Lower lobe of right lung (tissue), 2 donors: ENCODE data around the gene BCL3. TPM values are rescaled to one million over a fixed set of nuclear protein-coding genes. Genes with fewer than 3 reads are reported as not detected.

Experiments used
- ATAC-seq, 2 donors: fragments of 200-7000 bp; cut with Tn5 transposase; one replicate each; pipeline ENCODE4 v1.9.1; 2020 to 2022; ENCODE audit warnings: mild to moderate bottlenecking in 2 of 2, moderate library complexity in 2 of 2
- DNase-seq: peaks from one replicate; pipeline ENCODE4 v3.0.0-alpha.2; 2020
- H3K27ac ChIP-seq: fragments of 200-600 bp; one replicate; pipeline ENCODE4 v1.8.0; 2022
- H3K27me3 ChIP-seq: fragments of 200-600 bp; one replicate; pipeline ENCODE4 v1.8.0; 2022; ENCODE audit warnings: low read depth
- H3K36me3 ChIP-seq: fragments of 200-600 bp; one replicate; pipeline ENCODE4 v1.8.0; 2022; ENCODE audit warnings: mild to moderate bottlenecking
- H3K4me1 ChIP-seq: fragments of 200-600 bp; one replicate; pipeline ENCODE4 v1.8.0; 2022
- H3K4me3 ChIP-seq: fragments of 200-600 bp; one replicate; pipeline ENCODE4 v1.8.0; 2022; ENCODE audit warnings: mild to moderate bottlenecking
- H3K9me3 ChIP-seq: fragments of 200-600 bp; one replicate; pipeline ENCODE4 v1.8.0; 2022
- intact Hi-C: fragments of 100-400 bp; cut with DNase I; formaldehyde crosslinking; loops from one replicate; pipeline ENCODE4 v1.11.0; 2022
- total RNA-seq: library from RNA; stranded (reverse); fragmentation: NEBNext Ultra II Directional; extraction: Animal tissue kit (Norgen Biotek cat#: 25700); gene quantifications from one replicate; pipeline ENCODE4 v1.2.1, GENCODE V29; 2021
- TF ChIP-seq, protein P1 (sequence below): fragments of 200-600 bp; IDR thresholded peaks from one replicate; pipeline ENCODE4 v1.8.0; 2022; ENCODE audit warnings: antibody characterized with exemption, mild to moderate bottlenecking
- donor health status: DM: no; HTN: yes; CAD: no; lungs with severe emphysema.

BCL3 gene
- total RNA-seq, 1 donor from 2014 or later = 41.0 TPM

DNA sequence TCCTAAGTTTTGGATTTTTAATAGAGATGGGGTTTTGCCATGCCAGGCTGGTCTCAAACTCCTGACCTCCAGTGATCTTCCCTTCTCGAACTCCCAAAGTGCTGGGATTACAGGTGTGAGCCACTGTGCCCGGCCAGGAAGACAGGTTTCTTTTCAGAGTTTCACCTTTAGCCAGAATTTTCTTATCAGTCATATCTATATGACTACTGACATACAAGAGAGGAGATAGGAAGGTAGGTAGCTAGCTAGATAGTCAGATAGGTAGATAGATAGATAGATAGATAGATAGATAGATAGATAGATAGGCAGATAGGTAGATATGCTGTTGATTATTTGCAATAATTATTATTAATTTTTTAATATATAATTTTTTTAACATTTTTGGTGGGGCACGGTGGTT lies 36.8 kb downstream of the BCL3 start:
- Histone ChIP-seq H3K4me1 (peaks cover 6% of the 10 kb centered on the region), H3K27me3 (no peaks in the 10 kb centered on the region), H3K36me3 (no peaks in the 10 kb centered on the region), H3K4me3 (no peak overlapping the region), H3K27ac (no peak overlapping the region), H3K9me3 (no peaks in the 10 kb centered on the region)
- DNase-seq (no peak), ATAC-seq (no peak)
- intact Hi-C loops = no loop called here
- TF ChIP-seq, protein P1, sequence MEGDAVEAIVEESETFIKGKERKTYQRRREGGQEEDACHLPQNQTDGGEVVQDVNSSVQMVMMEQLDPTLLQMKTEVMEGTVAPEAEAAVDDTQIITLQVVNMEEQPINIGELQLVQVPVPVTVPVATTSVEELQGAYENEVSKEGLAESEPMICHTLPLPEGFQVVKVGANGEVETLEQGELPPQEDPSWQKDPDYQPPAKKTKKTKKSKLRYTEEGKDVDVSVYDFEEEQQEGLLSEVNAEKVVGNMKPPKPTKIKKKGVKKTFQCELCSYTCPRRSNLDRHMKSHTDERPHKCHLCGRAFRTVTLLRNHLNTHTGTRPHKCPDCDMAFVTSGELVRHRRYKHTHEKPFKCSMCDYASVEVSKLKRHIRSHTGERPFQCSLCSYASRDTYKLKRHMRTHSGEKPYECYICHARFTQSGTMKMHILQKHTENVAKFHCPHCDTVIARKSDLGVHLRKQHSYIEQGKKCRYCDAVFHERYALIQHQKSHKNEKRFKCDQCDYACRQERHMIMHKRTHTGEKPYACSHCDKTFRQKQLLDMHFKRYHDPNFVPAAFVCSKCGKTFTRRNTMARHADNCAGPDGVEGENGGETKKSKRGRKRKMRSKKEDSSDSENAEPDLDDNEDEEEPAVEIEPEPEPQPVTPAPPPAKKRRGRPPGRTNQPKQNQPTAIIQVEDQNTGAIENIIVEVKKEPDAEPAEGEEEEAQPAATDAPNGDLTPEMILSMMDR = no peak

DNA sequence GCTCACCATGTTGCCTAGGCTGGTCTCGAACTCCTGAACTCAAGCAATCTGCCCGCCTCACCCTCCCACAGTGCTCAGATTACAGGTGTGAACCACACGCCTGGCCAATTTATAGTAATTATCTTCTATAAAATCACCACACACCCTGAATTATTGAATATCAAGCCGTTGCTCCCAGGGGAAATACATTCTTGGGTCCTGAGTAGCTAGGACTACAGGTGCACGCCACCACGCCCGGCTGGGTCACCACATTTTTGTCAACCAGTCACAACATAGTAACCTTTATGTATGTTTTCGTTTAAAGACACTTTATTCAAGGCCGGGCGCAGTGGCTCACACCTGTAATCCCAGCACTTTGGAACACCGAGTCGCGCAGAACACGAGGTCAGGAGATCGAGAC lies 37.5 kb downstream of the BCL3 start:
- no peaks in the 10 kb centered on the region for H3K27me3 ChIP-seq
- no peaks in the 10 kb centered on the region for H3K36me3 ChIP-seq
- intact Hi-C loops = no loop called here
- TF ChIP-seq, protein P1 = no peak
- H3K4me3 ChIP-seq = no peak overlapping the region
- DNase-seq (no peak), ATAC-seq (no peak)
- H3K4me1 ChIP-seq = peaks cover 6% of the 10 kb centered on the region
- H3K9me3 ChIP-seq = no peaks in the 10 kb centered on the region
- H3K27ac ChIP-seq = no peak overlapping the region

DNA sequence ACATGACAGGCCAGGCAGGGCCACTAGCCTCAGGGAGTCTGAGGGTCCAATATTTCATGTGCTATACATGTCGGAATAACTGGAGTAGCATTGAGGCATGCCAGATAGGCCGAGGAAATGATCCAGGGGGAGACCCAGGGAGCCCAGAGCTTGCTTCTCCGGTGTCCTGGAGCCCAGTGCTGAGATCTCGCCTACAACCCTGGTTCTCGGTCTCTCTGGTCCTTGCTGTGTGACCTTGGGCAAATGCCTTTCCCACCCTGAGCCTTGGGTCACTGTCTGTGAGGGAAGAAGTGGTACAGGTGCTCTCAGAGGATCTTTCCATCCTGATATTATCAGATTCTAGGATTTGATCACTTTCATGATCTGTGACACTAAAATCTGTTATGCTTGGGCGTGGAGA lies 40.5 kb downstream of the BCL3 start:
- H3K4me3 ChIP-seq = no peak overlapping the region
- H3K27ac ChIP-seq = no peak overlapping the region
- ATAC-seq = no peak
- H3K36me3 ChIP-seq = no peaks in the 10 kb centered on the region
- peaks cover 6% of the 10 kb centered on the region for H3K4me1 ChIP-seq
- H3K9me3 ChIP-seq = no peaks in the 10 kb centered on the region
- H3K27me3 ChIP-seq = no peaks in the 10 kb centered on the region
- no peak for DNase-seq
- intact Hi-C loops = no loop called here
- TF ChIP-seq, protein P1 = no peak

DNA sequence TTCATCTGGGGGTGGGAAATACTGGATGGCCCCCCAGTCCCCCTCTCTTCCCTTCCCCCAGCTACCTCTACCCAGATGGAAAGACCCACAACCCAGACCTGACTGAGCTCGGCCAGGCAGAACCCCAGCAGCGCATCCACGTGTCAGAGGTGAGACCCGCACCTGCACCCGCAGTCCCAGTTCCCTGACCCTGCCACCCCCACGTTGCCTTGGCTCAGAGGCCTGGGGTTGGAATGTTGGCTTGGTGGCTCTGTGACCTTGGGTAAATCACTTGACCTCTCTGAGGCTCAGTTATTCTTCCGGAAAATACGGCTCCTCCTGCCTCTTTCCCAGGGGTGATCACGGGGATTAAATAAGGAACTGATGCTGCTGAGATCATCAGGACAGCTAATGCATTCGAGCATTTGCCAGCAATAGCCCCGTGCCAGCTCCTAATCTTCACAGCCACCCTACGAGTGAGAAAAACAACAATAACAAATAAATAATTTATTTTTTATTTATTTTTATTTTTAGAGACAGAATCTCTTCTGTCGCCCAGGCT lies 41.5 kb downstream of the BCL3 start:
- Histone ChIP-seq H3K4me3 (no peak overlapping the region), H3K27ac (no peak overlapping the region), H3K9me3 (no peaks in the 10 kb centered on the region), H3K4me1 (no peaks in the 10 kb centered on the region), H3K36me3 (no peaks in the 10 kb centered on the region), H3K27me3 (no peaks in the 10 kb centered on the region)
- intact Hi-C loops = no loop called here
- DNase-seq (no peak), ATAC-seq (no peak)
- TF ChIP-seq, protein P1 = no peak

DNA sequence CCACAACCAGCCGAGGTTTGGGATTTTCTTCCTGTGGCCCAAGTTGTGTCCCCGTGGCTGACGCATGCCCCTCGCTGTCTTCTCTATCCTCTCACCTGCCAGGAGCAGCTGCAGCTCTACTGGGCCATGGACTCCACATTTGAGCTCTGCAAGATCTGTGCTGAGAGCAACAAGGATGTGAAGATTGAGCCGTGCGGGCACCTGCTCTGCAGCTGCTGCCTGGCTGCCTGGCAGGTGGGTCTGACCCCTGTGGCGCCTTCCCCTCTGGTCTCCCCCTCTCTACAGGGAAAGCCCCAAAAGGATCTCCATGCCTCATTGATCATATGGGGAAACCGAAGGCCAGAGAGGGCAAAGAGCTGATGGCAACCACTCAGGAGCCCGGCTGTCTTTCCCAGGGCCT lies 43.8 kb downstream of the BCL3 start:
- H3K4me3 ChIP-seq = no peak overlapping the region
- H3K4me1 ChIP-seq = no peaks in the 10 kb centered on the region
- H3K27ac ChIP-seq = no peak overlapping the region
- intact Hi-C loops = no loop called here
- TF ChIP-seq, protein P1 = no peak
- no peaks in the 10 kb centered on the region for H3K27me3 ChIP-seq
- DNase-seq (no peak), ATAC-seq (no peak)
- H3K9me3 ChIP-seq = no peaks in the 10 kb centered on the region
- no peaks in the 10 kb centered on the region for H3K36me3 ChIP-seq

DNA sequence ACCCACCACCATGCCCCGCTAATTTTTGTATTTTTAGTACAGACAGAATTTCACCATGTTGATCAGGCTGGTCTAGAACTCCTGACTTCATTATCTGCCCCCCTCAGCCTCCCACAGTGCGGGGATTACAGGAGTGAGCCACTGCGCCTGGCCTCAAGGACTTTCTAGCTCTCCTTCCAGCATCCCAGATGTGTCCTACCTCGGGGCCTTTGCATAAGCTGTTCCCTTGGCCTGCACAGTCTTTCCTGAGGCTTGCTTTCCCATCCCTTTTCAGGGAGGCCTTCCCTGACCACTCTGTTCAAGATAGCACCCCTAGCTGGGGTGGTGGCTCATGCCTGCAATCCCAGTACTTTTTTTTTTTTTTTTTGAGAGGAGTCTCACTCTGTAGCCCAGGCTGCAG lies 46.1 kb downstream of the BCL3 start:
- Histone ChIP-seq H3K4me1 (no peaks in the 10 kb centered on the region), H3K9me3 (no peaks in the 10 kb centered on the region), H3K36me3 (no peaks in the 10 kb centered on the region), H3K27me3 (no peaks in the 10 kb centered on the region), H3K27ac (no peak overlapping the region), H3K4me3 (no peak overlapping the region)
- intact Hi-C loops = no loop called here
- DNase-seq (no peak), ATAC-seq (no peak)
- TF ChIP-seq, protein P1 = no peak
